HepG2 (cell line): ENCODE measurements around the gene CTDSP2. TPM values are rescaled to one million over a fixed set of nuclear protein-coding genes. Genes with fewer than 3 reads are reported as not detected.

Source experiments
- ATRX ChIP-seq: sonication (generic); formaldehyde crosslinking; IDR thresholded peaks from 2 replicates; pipeline ENCODE4 v1.4.0; 2020; ENCODE audit warnings: missing genetic modification reagents, borderline replicate concordance
- BRD4 ChIP-seq: sonication (generic); formaldehyde crosslinking; IDR thresholded peaks from 2 replicates; pipeline ENCODE4 v1.4.0; 2020; ENCODE audit warnings: missing genetic modification reagents
- EP300 ChIP-seq, 3 experiments: sonication (generic) in 1 of 3; formaldehyde crosslinking in 1 of 3; IDR thresholded peaks; 2 replicates each; pipeline versions ENCODE4 v1.5.1 to v1.6.1; 2011 to 2020; ENCODE audit warnings: low read depth in 2 of 3, low read length in 2 of 3, borderline replicate concordance in 1 of 3, improper control_type of control experiment in 1 of 3, mild to moderate bottlenecking in 1 of 3, missing genetic modification reagents in 1 of 3, moderate library complexity in 1 of 3
- FOXJ3 ChIP-seq: sonication (generic); formaldehyde crosslinking; IDR thresholded peaks from 2 replicates; pipeline ENCODE4 v1.4.0; 2020; ENCODE audit warnings: missing genetic modification reagents, mild to moderate bottlenecking, borderline replicate concordance
- GPN1 ChIP-seq: sonication (generic); formaldehyde crosslinking; IDR thresholded peaks from 2 replicates; pipeline ENCODE4 v1.5.1; 2020; ENCODE audit warnings: missing genetic modification reagents, borderline replicate concordance
- IKZF4 ChIP-seq: sonication (generic); formaldehyde crosslinking; IDR thresholded peaks from 2 replicates; pipeline ENCODE4 v1.5.1; 2020; ENCODE audit warnings: borderline replicate concordance, mild to moderate bottlenecking, low read depth, missing genetic modification reagents; ENCODE audit errors: not compliant biosample characterization
- IKZF5 ChIP-seq: IDR thresholded peaks from 2 replicates; pipeline ENCODE4 v1.6.1; 2018; ENCODE audit warnings: missing genetic modification reagents, mild to moderate bottlenecking, missing compliant biosample characterization
- MEIS1 ChIP-seq: sonication (generic); formaldehyde crosslinking; IDR thresholded peaks from 2 replicates; pipeline ENCODE4 v1.9.0; 2021; ENCODE audit warnings: mild to moderate bottlenecking, missing genetic modification reagents, moderate library complexity, borderline replicate concordance
- NCOA5 ChIP-seq: sonication (generic); formaldehyde crosslinking; IDR thresholded peaks from 2 replicates; pipeline ENCODE4 v1.4.0; 2020; ENCODE audit warnings: missing genetic modification reagents
- PAF1 ChIP-seq: IDR thresholded peaks from 2 replicates; pipeline ENCODE4 v1.6.1; 2016; ENCODE audit warnings: missing genetic modification reagents, missing compliant biosample characterization
- TBP ChIP-seq: sonication (generic); formaldehyde crosslinking; IDR thresholded peaks from 2 replicates; pipeline ENCODE4 v1.5.0; 2020; ENCODE audit warnings: missing genetic modification reagents
- ZNF124 ChIP-seq: sonication (generic); formaldehyde crosslinking; IDR thresholded peaks from 2 replicates; pipeline ENCODE4 v1.4.0; 2020; ENCODE audit warnings: missing genetic modification reagents
- ZNF333 ChIP-seq: sonication (generic); formaldehyde crosslinking; IDR thresholded peaks from 2 replicates; pipeline ENCODE4 v1.4.0; 2020; ENCODE audit warnings: mild to moderate bottlenecking, missing genetic modification reagents, borderline replicate concordance
- ZNF451 ChIP-seq: sonication (generic); formaldehyde crosslinking; IDR thresholded peaks from 2 replicates; pipeline ENCODE4 v1.5.0; 2020; ENCODE audit warnings: mild to moderate bottlenecking, missing genetic modification reagents
- polyA plus RNA-seq, 8 experiments: library from polyadenylated mRNA; depleted of rRNA in 3 of 8; stranded (reverse) in 7 of 8; unstranded in 1 of 8; fragments of >200 nt; fragmentation: Illumina TruSeq in 4 of 8; extraction: Trizol in 4 of 8; gene quantifications; 2 replicates each; pipeline versions ENCODE4 v1.2.1 to v1.2.3, GENCODE V29; 2011 to 2016; ENCODE audit warnings: low read depth in 4 of 8, missing spikeins in 1 of 8, mixed read lengths in 1 of 8; ENCODE audit not compliant: insufficient read depth in 1 of 8
- total RNA-seq, 5 experiments: library from RNA; depleted of rRNA; stranded (reverse); fragments of >200 nt; fragmentation: Illumina TruSeq; extraction: Trizol; gene quantifications; 2 replicates each; pipeline ENCODE4 v1.2.3, GENCODE V29; 2016; ENCODE audit warnings: low read depth in 1 of 5
- TF ChIP-seq, protein P1 (sequence below): sonication (generic); formaldehyde crosslinking; IDR thresholded peaks from 2 replicates; pipeline ENCODE4 v1.5.1; 2020; ENCODE audit warnings: mild to moderate bottlenecking, missing genetic modification reagents, moderate library complexity
- TF ChIP-seq, protein P2 (sequence below): sonication (generic); formaldehyde crosslinking; IDR thresholded peaks from 2 replicates; pipeline ENCODE4 v1.4.0; 2020; ENCODE audit warnings: missing genetic modification reagents
- TF ChIP-seq, protein P3 (sequence below): sonication (generic); formaldehyde crosslinking; IDR thresholded peaks from 2 replicates; pipeline ENCODE4 v1.9.0; 2022; ENCODE audit warnings: low read depth, missing genetic modification reagents

CTDSP2 gene
- total and polyA plus RNA-seq, 2 of the 13 experiments (the other 11 are each of a cell fraction or from before 2014, with no cell fraction given): 38.1 to 82.5 TPM

DNA sequence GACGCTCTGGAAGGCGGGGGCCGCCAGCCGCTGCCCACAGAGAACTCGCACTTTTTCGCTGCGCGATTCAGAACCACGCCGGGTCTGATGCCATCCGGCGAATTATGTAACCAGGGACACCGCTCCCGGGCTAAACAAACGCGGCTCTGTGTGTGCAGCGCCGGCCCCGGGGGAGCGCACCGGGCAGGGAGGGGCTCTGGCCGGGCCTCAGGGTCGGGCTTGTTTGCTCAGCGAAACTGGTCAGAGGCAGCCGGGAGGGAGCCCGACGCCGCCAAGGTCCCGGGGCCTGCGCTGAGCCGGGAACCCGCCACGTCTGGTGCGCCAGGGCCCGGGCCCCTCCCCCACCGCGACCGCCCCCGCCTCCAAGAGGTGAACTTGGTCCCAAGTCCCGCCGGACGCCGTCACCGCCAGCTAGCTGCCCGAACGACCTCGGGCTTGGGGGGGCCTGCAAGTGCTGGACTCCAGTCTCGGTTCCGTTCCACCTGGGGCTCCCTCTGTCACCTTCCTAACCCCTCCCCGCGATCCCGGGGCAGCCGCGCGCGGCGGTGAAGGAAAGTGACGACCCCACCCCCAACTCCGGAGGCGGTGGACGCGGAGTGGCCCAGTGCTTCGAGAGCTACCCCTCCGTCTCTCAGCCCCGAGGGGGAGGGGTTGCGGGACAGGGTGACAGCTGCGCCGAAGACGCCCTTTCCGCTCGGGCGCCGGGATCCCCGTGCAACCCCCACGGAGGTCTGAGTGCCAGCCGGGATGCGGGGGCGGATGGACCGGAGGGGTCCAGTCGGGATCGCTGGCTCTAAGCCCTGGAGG, 848 bp downstream of the CTDSP2 start (continued):
- TF ChIP-seq, protein P1, sequence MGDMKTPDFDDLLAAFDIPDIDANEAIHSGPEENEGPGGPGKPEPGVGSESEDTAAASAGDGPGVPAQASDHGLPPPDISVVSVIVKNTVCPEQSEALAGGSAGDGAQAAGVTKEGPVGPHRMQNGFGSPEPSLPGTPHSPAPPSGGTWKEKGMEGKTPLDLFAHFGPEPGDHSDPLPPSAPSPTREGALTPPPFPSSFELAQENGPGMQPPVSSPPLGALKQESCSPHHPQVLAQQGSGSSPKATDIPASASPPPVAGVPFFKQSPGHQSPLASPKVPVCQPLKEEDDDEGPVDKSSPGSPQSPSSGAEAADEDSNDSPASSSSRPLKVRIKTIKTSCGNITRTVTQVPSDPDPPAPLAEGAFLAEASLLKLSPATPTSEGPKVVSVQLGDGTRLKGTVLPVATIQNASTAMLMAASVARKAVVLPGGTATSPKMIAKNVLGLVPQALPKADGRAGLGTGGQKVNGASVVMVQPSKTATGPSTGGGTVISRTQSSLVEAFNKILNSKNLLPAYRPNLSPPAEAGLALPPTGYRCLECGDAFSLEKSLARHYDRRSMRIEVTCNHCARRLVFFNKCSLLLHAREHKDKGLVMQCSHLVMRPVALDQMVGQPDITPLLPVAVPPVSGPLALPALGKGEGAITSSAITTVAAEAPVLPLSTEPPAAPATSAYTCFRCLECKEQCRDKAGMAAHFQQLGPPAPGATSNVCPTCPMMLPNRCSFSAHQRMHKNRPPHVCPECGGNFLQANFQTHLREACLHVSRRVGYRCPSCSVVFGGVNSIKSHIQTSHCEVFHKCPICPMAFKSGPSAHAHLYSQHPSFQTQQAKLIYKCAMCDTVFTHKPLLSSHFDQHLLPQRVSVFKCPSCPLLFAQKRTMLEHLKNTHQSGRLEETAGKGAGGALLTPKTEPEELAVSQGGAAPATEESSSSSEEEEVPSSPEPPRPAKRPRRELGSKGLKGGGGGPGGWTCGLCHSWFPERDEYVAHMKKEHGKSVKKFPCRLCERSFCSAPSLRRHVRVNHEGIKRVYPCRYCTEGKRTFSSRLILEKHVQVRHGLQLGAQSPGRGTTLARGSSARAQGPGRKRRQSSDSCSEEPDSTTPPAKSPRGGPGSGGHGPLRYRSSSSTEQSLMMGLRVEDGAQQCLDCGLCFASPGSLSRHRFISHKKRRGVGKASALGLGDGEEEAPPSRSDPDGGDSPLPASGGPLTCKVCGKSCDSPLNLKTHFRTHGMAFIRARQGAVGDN (CRISPR knock-in tag): peak; percentile 78
- TF ChIP-seq GPN1 (CRISPR knock-in tag) (no peak), ATRX (no peak), ZNF124 (CRISPR knock-in tag) (no peak), IKZF5 (CRISPR knock-in tag) (peak; percentile 84), IKZF4 (CRISPR knock-in tag) (no peak), ZNF451 (CRISPR knock-in tag) (0 out of 2 replicates have a peak, but pooled peaks have one; percentile 68), FOXJ3 (no peak; the same call in 1 of the 2 replicates), BRD4 (CRISPR knock-in tag) (no peak), EP300 (IDR thresholded peaks at IDR 0.05; ENCODE audit: low read depth in 2 of 2, low read length in 2 of 2) (peak; percentile 46 to 63; a peak in 2 of 4 replicates), EP300 (CRISPR knock-in tag; IDR thresholded peaks at IDR 0.05; ENCODE audit: borderline replicate concordance) (peak; percentile 62; the same call in 1 of the 2 replicates), MEIS1 (CRISPR knock-in tag) (no peak), ZNF333 (CRISPR knock-in tag) (no peak), NCOA5 (CRISPR knock-in tag) (no peak), TBP (no peak), PAF1 (CRISPR knock-in tag) (no peak; the same call in 1 of the 2 replicates)
- TF ChIP-seq, protein P2, sequence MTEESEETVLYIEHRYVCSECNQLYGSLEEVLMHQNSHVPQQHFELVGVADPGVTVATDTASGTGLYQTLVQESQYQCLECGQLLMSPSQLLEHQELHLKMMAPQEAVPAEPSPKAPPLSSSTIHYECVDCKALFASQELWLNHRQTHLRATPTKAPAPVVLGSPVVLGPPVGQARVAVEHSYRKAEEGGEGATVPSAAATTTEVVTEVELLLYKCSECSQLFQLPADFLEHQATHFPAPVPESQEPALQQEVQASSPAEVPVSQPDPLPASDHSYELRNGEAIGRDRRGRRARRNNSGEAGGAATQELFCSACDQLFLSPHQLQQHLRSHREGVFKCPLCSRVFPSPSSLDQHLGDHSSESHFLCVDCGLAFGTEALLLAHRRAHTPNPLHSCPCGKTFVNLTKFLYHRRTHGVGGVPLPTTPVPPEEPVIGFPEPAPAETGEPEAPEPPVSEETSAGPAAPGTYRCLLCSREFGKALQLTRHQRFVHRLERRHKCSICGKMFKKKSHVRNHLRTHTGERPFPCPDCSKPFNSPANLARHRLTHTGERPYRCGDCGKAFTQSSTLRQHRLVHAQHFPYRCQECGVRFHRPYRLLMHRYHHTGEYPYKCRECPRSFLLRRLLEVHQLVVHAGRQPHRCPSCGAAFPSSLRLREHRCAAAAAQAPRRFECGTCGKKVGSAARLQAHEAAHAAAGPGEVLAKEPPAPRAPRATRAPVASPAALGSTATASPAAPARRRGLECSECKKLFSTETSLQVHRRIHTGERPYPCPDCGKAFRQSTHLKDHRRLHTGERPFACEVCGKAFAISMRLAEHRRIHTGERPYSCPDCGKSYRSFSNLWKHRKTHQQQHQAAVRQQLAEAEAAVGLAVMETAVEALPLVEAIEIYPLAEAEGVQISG: no peak; the same call in 1 of the 2 replicates
- TF ChIP-seq, protein P3, sequence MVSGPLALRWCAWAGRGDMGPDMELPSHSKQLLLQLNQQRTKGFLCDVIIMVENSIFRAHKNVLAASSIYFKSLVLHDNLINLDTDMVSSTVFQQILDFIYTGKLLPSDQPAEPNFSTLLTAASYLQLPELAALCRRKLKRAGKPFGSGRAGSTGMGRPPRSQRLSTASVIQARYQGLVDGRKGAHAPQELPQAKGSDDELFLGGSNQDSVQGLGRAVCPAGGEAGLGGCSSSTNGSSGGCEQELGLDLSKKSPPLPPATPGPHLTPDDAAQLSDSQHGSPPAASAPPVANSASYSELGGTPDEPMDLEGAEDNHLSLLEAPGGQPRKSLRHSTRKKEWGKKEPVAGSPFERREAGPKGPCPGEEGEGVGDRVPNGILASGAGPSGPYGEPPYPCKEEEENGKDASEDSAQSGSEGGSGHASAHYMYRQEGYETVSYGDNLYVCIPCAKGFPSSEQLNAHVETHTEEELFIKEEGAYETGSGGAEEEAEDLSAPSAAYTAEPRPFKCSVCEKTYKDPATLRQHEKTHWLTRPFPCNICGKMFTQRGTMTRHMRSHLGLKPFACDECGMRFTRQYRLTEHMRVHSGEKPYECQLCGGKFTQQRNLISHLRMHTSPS (CRISPR knock-in tag): peak; percentile 66
